Heart left ventricle (tissue), 13 donors: Measurements from ENCODE around the gene PRDM4.

Experiments used
- CTCF ChIP-seq, 12 donors: fragments of 200-600 bp; sonication (generic) in 4 of 12; IDR thresholded peaks; one replicate each; pipeline versions ENCODE4 v1.5.0 to v1.8.0; 2018 to 2022; ENCODE audit warnings: antibody characterized with exemption in 12 of 12, mild to moderate bottlenecking in 5 of 12
- POLR2A ChIP-seq, 2 donors: fragments of 450-650 bp; IDR thresholded peaks; one replicate each; pipeline ENCODE4 v1.6.1; 2017; ENCODE audit warnings: antibody characterized with exemption in 2 of 2, mild to moderate bottlenecking in 2 of 2, moderate library complexity in 2 of 2
- donor health status: ischemic (EF 13 %, LVEDD 7.1; RV severe dilation, severe dysfunction).
- donor health status: DM: no; HTN: yes; CAD: no.
- donor health status: DM: no; HTN: no; CAD: no.
- donor health status: ischemic (EF 25% LVEDD 6.9; RV normal size, moderate dysfunction).
- donor health status: ischemic (EF 25% LVEDD 5.7; RV mildly dilated, moderate dysfunction).
- donor health status: ischemic (EF 35%, LVEDD 5.7; RV mildly dilated, moderate dysfunction).
- donor health status: nonischemic (EF 11% LVEDD 7.7; RV severe dilation, severe dysfunction).
- donor health status: DM: yes; HTN: yes; CAD: no.
- donor health status: PGD.
- donor health status: ischemic (EF 29% LVEDD 5.4; RV normal size, mild dysfunction).
- donor health status: nonischemic (EF 23%, LVEDD 6.1; RV moderate dilation, normal function).

GRCh38 chr12:107704041-107704440, 56.9 kb downstream of the PRDM4 start:
- TF ChIP-seq CTCF (IDR thresholded peaks at IDR 0.05) (no peak), POLR2A (IDR thresholded peaks at IDR 0.05) (no peak)
